HTR-8/SVneo (cell line): Measurements from ENCODE around the gene CLIP3.
"Not testable (repeated sequence)": the region's sequence is repeated elsewhere in the genome, so short reads cannot be mapped to it uniquely, and the experiment has no call there.

Experiments used
- DNase-seq: peaks from one replicate; pipeline ENCODE4 v3.0.0; 2011; ENCODE audit warnings: low spot score, mixed read lengths; ENCODE audit not compliant: insufficient read length
- FAIRE-seq: peaks from 2 replicates; lab custom pipeline; 2011; peaks lifted over from hg19 to GRCh38; lab: Jason Lieb, UNC

The CLIP3 gene

GRCh38 chr19:36051236-36051635 is 18.6 kb upstream of the CLIP3 start:
- DNase-seq = no peak
- FAIRE-seq = no peak

DNA sequence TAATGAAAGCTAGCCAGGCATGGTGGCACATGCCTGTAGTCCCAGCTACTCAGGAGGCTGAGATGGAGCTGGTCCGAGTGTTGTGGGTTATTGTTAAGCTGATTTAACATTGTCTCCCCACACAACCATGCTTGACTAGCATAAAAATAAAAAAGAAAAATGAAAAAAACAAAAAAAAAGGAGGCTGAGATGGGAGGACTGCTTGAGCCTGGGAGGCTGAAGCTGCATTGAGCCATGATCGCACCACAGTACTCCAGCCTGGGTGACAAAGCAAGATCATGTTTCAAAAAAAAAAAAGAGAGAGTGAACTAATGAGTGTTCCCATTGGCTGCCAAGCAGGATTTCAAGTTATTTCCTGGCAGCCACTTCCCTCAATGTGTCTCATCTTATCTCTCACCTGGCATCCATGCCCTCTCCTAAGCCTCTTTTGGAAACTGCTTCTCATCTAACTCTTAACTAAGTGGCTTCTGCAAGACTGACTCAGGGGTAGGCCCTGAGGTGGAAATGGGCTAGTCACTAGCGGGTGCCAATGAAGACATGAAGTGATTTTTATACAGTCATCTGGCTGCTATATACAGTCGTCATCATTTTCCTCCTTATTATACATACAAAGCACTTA is 16.5 kb upstream of the CLIP3 start:
- FAIRE-seq (no peak), DNase-seq (no peak)

DNA sequence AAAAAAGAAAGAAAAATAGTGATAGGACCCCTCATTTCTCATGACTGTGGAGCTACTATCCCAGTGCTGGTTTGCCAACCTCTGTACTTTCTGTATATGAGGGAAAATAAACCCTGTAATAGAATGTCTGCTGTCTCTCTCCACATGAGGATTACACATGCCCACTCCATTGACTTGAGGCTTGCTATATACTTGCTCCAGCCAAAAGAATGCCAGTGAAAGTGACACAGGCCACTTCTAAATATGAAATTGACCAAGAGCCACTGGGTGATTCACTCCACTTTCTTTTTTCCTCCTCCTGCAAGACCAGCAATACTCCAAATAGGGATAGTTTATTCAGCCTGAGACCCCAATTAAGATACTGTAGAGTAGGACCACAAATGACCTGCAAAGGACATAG is 15.2 kb upstream of the CLIP3 start:
- FAIRE-seq (no peak), DNase-seq (no peak)

- no peak for DNase-seq
- no peak for FAIRE-seq
Measured at GRCh38 chr19:36046443-36047050, 13.9 kb upstream of the CLIP3 start.

GRCh38 chr19:36043952-36044351 is 11.3 kb upstream of the CLIP3 start:
- no peak for DNase-seq
- no peak for FAIRE-seq

- DNase-seq (peak; percentile 30), FAIRE-seq (peak; percentile 85)
Measured at GRCh38 chr19:36041831-36042230, 9.2 kb upstream of the CLIP3 start.

DNA sequence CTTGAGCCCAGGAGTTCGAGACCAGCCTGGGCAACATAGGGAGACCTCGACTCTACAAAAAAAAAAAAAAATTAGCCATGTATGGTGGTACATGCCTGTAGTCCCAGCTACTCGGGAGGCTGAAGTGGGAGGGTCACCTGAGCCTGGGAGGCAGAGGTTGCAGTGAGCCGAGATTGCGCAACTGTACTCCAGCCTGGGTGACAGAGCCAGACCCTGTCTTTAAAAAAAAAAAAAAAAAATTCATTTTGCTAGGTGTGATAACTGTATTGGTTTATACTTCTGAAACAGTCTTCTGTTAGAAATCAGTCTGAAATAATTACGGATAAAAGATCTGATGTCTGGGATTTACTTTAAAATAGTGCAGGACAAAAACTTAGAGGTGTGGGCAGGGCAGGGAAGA is 8.4 kb upstream of the CLIP3 start:
- DNase-seq, FAIRE-seq: not testable (repeated sequence)

GRCh38 chr19:36040495-36040894 is 7.8 kb upstream of the CLIP3 start:
- DNase-seq = no peak
- FAIRE-seq = no peak

DNA sequence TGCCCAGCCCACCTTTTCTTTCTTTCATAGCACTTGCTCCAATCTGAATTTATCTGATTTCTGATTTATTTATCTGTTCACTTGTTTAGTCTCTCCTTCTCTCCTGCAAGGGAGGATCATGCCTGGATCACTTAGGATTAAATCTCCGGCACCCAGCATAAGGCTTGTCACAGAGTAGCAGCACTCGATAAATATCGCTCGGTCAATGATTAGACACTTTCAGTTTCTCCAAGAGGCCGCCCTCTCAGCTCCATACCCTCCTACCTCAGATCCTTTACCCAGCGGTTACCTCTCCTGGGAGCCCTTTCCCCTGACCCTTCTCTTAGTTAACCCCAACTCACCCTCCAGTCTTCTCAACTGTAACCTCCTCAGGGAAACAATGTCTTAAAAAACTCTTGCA is 1.4 kb downstream of the CLIP3 start:
- DNase-seq (no peak), FAIRE-seq (no peak)

GRCh38 chr19:36030264-36031148 is 2.2 kb downstream of the CLIP3 start:
- FAIRE-seq = no peak
- DNase-seq = no peak

DNA sequence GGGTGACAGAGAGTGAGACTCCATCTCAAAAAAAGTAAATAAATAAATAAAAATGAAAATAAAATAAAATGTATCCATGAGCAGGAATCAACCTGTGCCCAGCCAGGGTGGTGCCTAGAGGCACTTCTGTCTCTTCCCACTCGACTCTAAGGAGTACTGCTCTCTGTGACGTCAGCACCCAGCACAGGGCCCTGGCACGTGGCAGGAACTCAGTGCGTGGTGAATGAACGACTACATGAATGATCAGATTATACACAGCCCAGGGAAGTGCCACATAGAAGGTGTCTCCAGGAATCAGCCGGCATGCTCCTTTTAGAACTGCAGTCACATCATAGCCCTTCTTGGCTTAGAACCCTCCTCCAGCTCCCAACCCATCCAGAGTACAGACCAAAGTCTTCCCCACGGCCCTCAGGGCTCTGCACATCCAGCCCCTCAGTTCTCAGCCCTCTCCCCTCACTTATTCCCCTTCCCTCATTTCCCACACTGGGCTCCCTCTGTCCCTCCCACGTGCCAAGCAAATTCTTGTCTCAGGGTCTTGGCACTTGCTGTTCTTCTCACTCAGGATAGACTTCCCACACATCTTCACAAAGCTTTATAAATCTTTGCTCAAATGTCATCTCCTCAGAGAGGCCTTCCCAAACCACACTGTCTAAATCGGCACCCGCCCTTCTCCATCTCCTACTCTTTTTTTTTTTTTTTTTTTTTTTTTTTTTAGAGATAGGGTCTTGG is 4.2 kb downstream of the CLIP3 start:
- DNase-seq (no peak), FAIRE-seq (no peak)

DNA sequence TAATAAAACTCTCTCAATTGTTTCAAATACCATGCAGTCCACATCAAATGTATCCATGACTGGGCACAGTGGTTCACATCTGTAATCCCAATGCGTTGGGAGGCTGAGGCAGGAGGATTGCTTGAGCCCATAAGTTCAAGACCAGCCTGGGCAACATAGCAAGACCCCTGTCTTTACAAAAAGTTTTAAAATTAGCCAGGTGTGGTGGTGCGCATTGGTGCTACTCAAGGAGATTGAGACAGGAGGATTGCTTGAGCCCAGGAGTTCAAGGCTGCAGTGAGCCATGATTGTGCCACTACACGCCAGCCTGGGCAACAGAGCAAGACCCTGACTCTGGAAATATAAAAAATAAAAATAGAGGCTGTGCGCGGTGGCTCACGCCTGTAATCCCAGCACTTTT is 5.0 kb downstream of the CLIP3 start:
- DNase-seq (no peak), FAIRE-seq (no peak)

DNA sequence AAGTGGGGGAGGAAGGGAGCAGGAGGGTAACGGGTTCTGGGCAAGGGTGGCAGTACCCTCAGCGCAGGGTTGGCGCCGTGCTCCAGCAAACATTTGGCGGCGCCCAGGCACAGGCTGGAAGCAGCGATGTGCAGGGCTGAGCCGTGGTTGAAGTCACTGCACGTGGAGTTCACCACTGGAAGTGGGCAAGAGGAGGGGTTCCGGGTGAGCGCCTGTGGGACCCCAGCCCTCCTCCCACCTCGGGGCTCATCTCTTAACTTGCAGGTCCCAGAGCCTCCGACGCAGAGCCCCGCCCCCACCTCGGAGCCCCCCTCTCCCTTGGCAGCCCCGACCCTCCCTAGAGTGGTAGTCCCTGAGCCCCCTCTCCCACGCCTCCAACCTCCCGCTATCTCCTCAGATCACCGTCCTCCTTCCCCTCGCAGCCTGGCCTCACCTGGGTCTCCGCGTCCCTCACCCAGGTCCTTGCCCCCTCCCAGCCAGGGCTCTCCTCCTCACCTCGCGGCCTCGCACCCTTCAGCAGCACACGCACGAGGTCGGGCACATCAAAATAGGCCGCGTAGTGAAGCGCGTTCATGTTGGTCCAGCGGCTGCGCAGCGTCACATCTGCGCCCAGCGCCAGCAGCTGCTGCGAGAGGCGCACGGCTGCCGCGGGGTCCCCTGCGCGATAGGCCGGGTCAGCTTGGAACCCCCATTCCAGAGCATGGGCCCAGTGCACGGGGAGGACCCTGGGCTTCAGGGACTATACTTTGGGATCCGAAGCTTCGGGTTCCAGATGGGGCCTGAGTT is 6.4 kb downstream of the CLIP3 start:
- no peak for FAIRE-seq
- DNase-seq = no peak

DNA sequence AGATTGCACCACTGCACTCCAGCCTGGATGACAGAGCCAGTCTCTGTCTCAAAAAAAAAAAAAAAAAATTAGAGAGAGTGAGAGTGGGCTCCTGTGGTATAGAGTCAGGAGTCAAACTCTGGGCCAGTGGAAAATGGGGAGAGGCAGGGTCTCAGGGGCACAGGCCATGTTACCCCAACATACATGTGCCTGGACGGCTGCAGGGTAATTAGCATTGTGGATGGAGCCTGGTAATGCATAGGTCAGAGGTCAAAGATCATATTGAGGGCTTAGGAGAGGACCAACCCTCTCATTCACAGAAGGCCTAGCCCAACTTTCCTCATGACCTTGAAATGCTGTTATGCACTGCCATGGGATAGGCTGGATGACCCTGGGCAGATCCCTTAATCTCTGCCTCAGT is 7.1 kb downstream of the CLIP3 start:
- FAIRE-seq = no peak
- DNase-seq = no peak

DNA sequence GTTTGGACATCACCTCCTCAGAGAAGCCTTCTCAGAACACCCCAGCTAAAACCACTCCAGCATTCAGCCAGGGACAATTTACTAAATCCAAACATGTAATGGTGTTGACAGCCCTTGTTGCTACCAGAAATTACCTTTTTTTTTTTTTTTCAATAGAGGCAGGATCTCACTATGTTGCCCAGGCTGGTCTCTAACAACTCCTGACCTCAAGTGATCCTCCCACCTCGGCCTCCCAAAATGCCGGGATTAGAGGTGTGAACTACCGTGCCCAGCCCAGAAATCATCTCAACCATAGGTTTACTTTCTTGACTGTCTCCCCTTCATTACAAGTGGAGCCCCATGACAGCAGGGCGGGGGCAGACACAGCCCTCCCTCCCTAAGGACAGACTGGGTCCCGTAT is 9.2 kb downstream of the CLIP3 start:
- FAIRE-seq (no peak), DNase-seq (no peak)

DNA sequence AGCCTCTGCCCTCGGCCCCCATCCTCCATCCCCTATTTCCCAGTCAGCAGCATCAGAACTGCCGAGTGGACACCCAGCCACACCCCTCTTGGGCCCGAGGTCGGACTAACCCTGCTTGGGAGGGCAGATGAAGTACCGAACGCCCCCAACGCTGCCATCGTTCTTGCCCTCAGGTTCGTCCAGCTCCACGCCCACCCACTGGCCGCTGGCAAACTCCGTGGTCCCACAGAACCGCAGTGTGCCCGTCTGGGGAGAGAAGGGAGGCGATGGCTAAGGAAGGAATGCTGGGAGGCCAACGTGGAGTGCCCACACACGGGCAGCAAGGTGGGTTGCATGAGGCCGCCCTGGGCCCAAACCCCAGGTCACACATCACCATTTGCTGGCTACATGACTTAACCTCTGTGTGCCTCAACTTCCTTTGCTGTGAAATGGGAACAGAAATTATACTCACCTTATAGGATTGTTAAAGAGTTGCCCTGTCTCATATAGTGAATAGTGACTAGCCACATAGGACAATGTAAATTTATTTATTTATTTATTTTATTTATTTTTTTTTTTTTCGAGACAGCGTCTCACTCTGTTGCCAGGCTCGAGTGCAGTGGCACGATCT is 13.5 kb downstream of the CLIP3 start:
- FAIRE-seq (no peak), DNase-seq (no peak)

DNA sequence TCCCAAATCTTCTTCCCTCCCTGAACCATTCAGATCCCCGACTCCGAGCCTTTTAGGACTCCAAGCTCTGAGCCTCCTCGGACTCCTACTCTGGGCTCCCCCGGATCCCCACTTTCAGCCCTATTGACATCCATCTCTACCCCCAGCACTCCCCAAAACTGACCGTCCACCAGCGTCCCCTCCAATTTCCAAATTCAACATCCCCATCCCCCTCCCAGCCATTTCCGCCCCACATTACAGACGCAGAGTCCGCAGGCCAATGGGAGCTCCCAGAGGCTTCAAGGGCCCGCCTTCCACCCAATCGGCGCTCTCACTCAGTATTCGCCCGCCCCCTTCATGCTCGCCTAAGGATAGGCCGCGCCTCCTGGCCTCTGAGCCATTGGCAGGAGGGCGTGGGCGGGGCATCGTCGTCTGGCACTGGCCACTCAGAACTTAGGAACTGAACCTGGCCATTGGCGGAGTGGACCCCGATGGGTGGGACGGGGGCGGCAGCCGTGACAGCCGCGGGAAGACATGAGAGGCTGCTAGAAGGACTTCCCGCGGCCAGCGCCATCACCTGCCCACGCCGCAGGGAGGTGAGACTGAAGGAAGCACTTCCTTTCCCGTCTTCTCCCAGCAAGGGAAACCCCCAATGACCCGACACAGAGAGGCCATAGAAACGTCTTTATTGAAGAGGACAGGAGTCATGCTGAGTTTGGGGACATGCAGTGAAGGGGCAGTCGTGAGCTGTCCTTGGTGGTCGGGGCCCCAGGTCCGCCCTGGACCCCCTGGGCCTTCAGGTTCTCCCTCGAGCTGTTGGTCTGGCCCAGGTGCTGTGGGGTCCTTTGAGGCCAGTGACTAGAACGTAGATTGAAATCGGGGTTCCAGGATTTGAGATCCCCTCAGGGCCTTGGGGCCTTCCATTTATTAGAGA is 18.4 kb downstream of the CLIP3 start, which contains the start of gene ALKBH6:
Gene ALKBH6 (minus strand): TSS at position 202 of the 913 bp plus-strand sequence. CDS start 816 bp downstream, outside the sequence.
- FAIRE-seq (peak; percentile 94), DNase-seq (peak; percentile 99)

- FAIRE-seq = no peak
- no peak for DNase-seq
Measured at GRCh38 chr19:36013280-36014011, 19.2 kb downstream of the CLIP3 start.
